ENCODE data around the gene GARNL3. TPM values are rescaled to one million over a fixed set of nuclear protein-coding genes. Genes with fewer than 3 reads are reported as not detected.

Gene GARNL3
- total and polyA plus RNA-seq, 2 donors (not counting 3 experiments of a cell fraction or from before 2014, with no cell fraction given), result 1.4 to 8.3 TPM

GRCh38 chr9:127360829-127361228 is 96.3 kb downstream of the GARNL3 start:
- DNase-seq (ENCODE audit: low read depth, low spot score) (no peak), FAIRE-seq (no peak)
- Histone ChIP-seq H3K9me3 (replicated peaks; ENCODE audit: control insufficient read depth, insufficient read depth, low read length) (no peaks in the 10 kb centered on the region), H3K4me3 (replicated peaks in 1 of 3; ENCODE audit: insufficient read depth in 1 of 3, low read depth in 1 of 3, low read length in 3 of 3) (no peak overlapping the region), H3K4me1 (ENCODE audit: control insufficient read depth, extremely low read depth, insufficient read depth, low read length) (no peaks in the 10 kb centered on the region), H3K4me2 (ENCODE audit: insufficient read depth, low read length) (no peak overlapping the region), H2AFZ (ENCODE audit: low read depth, low read length) (no peak overlapping the region), H3K79me2 (ENCODE audit: control insufficient read depth, insufficient read depth, low read length) (no peaks in the 10 kb centered on the region), H3K9me1 (replicated peaks; ENCODE audit: control insufficient read depth, extremely low read depth, insufficient read depth, low read length) (no peaks in the 10 kb centered on the region), H3K36me3 (ENCODE audit: control insufficient read depth in 2 of 2, extremely low read depth in 1 of 2, insufficient read depth in 2 of 2, low read length in 2 of 2) (no peaks in the 10 kb centered on the region), H3K9ac (replicated peaks; ENCODE audit: extremely low read depth, insufficient read depth, low read length) (no peak overlapping the region), H4K20me1 (replicated peaks; ENCODE audit: control insufficient read depth, extremely low read depth, insufficient read depth, low read length) (no peaks in the 10 kb centered on the region), H3K27me3 (ENCODE audit: control insufficient read depth in 2 of 2, insufficient read depth in 2 of 2, low read length in 2 of 2) (no peaks in the 10 kb centered on the region), H3K27ac (ENCODE audit: insufficient read depth, low read depth, low read length) (no peak overlapping the region)
- dilution Hi-C loops (cut with MboI; ENCODE audit: extremely low pct_ligation_motif_present, low sequenced_read_pairs) (no loop called here), intact Hi-C loops (cut with micrococcal nuclease) (loop anchor here (1.0 kb wide), 1 partner anchor 50 kb away; no protein-coding TSS in a partner anchor)
- ChIA-PET CTCF (interaction anchor here (0.9 to 3.1 kb wide), 8 partner anchors 8 to 420 kb away, joined by 3 to 16 read pairs (median 6); no protein-coding TSS in a partner anchor), POLR2A (no interaction called here)
- BruUV-seq (replicated peaks), result no TSS peak
- TF ChIP-seq, protein P1, sequence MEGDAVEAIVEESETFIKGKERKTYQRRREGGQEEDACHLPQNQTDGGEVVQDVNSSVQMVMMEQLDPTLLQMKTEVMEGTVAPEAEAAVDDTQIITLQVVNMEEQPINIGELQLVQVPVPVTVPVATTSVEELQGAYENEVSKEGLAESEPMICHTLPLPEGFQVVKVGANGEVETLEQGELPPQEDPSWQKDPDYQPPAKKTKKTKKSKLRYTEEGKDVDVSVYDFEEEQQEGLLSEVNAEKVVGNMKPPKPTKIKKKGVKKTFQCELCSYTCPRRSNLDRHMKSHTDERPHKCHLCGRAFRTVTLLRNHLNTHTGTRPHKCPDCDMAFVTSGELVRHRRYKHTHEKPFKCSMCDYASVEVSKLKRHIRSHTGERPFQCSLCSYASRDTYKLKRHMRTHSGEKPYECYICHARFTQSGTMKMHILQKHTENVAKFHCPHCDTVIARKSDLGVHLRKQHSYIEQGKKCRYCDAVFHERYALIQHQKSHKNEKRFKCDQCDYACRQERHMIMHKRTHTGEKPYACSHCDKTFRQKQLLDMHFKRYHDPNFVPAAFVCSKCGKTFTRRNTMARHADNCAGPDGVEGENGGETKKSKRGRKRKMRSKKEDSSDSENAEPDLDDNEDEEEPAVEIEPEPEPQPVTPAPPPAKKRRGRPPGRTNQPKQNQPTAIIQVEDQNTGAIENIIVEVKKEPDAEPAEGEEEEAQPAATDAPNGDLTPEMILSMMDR (IDR thresholded peaks at IDR 0.05; ENCODE audit: extremely low read depth in 1 of 2, insufficient read depth in 1 of 2, low read depth in 1 of 2, low read length in 2 of 2), result no peak
- TF ChIP-seq MAX (IDR thresholded peaks at IDR 0.05; ENCODE audit: insufficient read depth, insufficient read length) (no peak), JUN (IDR thresholded peaks at IDR 0.05; ENCODE audit: borderline replicate concordance, insufficient read depth, insufficient read length, low read depth) (no peak), POLR2A (IDR thresholded peaks at IDR 0.05; ENCODE audit: low read depth, low read length) (no peak), FOS (IDR thresholded peaks at IDR 0.05; ENCODE audit: borderline replicate concordance, insufficient read depth, low read length) (no peak), EZH2 (IDR thresholded peaks at IDR 0.05; ENCODE audit: borderline replicate concordance, low read depth, low read length, severe bottlenecking) (no peak), MYC (IDR thresholded peaks at IDR 0.05; ENCODE audit: low read depth, low read length) (no peak), POLR2AphosphoS5 (IDR thresholded peaks at IDR 0.05; ENCODE audit: insufficient read depth, low read depth, low read length) (no peak), GATA2 (IDR thresholded peaks at IDR 0.05; ENCODE audit: insufficient read depth, insufficient read length, low read depth, low read length) (no peak)
